CD4-positive, alpha-beta T cell treated with Interleukin-12 subunit alpha and Interleukin-12 subunit beta, for 1 hour (primary cell): ENCODE data around the gene MAP4K2.

Experiments used
- DNase-seq: peaks from one replicate; pipeline ENCODE4 v3.0.0-alpha.2; 2020

The MAP4K2 gene

GRCh38 chr11:64736654-64737053, 66.4 kb downstream of the MAP4K2 start:
- no peak for DNase-seq

- no peak for DNase-seq
These were observed 67.2 kb downstream of the MAP4K2 start for GRCh38 chr11:64735725-64736259.
